GM21390 (cell line): ENCODE measurements around the gene DHRS7B.
"Not testable (repeated sequence)": the region's sequence is repeated elsewhere in the genome, so short reads cannot be mapped to it uniquely, and the experiment has no call there.

Experiments
- ATAC-seq: cut with Tn5 transposase; IDR thresholded peaks from one replicate; pipeline ENCODE4 v1.9.1; 2021; ENCODE audit not compliant: unreplicated experiment

Gene DHRS7B

DNA sequence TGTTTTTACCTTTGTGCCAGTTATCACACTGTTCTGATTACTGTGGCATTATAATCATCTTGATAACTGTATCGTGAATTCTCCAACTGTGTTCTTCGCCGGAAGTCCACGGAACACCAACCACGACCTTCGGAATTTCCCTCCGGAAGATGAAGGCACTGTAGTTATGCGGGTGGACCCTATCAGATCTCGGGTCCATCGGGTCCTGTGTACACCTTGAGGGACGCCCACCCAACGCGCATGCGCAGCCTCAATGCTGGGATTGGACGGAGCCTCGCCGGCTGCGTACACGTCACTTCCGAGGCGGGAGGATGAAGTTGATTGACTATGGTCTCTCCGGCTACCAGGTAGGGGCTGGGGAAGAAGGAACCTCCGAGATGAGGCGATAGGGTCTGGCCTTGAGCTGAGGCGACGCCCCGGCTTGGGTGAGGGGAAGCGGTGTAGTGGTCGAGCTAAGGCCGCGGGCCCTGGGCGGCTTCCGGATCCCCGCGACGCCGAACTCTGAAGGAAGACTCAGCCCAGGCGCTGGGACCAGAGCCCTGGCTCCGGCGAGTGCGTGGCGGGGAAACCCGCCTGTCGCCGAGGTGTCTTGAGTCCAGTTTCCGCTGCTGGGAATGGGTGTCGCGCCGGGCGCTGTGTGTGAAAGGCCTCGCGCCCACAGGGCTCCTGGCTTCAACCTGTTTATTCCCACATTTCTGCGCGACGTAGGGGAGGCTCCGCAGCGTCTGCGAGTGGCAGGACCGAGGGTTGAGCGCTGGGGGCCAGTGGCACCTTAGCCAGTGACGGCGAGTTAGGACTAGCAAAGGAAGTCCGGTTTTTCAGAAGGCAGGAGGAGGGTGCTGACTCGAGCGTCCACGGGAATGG lies at the start of gene DHRS7B:
DHRS7B (plus strand) TSS at position 320 of the 864 bp plus-strand sequence; CDS start at position 328, 8 bp downstream.
- ATAC-seq = peak; percentile 90

DNA sequence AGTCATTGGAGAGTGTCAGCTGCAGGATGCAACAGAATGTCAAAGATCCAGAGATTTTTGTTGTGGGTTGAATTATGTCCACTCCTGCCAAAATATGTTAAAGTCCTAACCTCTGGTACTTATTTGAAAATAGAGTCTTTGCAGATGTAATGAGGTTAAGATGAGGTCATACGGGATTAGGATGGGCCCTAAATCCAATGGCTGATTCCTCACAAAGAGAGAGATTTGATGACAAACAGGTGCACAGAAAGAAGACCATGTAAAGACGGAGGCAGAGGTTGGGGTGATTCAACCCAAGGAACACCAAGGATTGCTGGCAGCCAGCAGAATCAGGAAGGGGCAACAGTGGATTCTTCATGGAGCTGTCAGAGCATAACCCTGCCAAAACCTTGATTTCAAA lies 49.5 kb upstream of the DHRS7B start:
- ATAC-seq = no peak

DNA sequence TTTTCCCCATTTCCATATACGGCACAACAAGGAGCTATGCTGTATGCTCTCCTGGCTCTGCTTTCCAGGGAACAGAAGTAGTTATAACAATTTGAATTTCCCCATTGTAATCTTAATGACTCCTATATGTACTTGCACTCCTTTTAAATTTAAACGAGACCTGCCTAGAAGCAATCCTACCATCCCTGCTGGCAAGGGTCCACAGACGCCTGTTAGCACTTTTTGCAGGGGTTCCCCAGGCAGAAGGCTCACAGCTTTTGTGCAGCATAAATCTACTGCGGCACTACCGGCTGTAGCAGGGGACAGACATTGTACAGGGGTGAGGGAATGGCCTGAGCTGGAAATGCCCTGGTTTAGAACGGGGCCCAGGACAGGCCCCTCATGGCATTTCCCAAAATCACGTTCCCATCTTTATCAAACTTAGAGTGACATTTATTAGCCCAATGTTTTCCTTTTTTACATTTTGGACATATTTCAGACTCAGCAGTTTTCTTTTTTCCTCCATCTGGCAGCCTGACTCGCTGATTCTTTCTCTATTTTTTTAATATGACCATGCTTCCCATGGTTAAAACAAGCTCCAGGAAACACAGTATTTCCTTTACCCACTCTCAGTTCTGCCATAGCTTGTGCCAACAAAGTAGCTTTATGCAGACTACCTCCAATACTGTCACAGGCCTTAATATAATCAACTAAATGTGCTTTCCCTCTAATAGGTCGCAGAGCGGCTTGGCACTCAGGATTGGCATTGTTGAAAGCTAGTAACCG lies 48.6 kb upstream of the DHRS7B start:
- ATAC-seq = no peak

DNA sequence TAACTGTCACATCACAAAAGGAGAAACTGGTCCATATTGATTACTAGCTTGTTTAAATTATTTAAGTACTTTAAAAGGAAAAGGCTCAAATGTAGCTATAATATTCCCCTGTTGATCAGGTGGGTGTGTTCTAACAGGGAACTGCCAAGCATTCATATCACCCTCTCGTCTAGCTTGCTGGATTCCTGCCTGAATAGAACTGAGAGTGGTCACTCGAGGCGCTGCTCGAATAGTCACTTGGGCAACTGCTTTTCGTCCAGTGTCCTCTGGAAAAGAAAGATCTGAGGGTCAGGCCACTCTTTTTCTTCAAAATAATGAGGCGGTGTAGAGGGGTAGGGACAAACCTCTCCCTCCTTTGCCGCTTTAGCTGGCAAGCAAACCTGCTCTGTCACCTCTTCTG lies 47.6 kb upstream of the DHRS7B start:
- no peak for ATAC-seq

DNA sequence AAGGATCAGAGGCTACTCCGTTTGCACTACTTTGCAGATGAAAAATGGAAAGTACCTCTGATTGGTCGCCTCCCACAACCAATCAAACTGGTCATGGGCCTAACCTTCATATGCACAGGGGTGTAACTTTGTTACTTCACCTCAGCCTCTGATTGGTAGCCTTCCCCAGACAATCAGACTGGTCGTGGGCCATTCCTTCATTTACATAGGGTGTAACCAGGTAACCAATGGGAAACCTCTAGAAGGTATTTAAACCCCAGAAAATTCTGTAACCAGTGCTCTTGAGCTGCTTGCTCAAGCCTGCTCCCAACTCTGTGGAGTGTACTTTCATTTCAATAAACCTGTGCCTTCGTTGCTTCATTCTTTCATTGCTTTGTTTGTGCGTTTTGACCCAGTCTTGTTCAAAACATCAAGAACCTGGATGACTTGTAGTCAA lies 44.7 kb upstream of the DHRS7B start:
- ATAC-seq = no peak

GRCh38 chr17:21085280-21085679 lies 41.5 kb upstream of the DHRS7B start:
- not testable (repeated sequence) for ATAC-seq

DNA sequence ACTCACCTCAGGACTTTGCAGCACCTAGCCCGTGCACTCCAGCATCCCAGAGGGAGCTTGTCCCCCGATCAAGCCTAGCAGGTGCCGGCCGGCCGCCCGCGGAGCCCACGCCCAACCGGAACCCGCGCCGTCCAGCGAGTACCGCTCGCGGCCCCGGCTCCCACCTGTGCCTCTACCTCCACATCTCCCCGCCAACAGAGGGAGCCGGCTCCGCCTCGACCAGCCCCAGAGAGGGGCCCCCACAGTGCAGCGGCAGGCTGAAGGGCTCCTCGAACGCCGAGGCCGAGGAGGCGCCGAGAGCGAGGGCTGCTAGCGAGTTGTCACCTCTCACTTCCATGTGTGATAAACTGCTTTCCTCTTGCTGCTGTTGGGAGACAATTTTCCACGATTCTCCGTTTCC lies 41.1 kb upstream of the DHRS7B start:
- no peak for ATAC-seq

DNA sequence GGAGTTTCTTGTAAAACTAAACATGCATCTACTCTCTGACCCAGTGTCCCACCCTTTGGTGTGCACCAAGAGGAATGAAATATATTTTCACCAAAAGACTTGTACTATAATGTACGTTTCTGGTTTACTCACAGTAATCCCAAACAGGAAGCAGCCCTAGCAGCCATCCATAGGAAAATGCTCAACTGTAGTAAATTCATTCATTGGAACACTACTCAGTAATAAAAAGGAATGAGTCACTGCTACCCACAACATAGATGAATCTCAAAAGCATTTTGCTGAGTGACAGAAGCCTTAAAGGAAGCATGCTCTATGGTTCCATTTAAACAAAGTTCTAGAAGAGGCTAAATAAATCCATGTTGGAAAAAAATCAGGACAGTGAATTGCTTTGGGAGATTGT lies 37.6 kb upstream of the DHRS7B start:
- ATAC-seq = no peak

- ATAC-seq = peak; percentile 77
Measured at GRCh38 chr17:21089933-21090901, 36.5 kb upstream of the DHRS7B start.

GRCh38 chr17:21090902-21091618 lies 35.7 kb upstream of the DHRS7B start:
- ATAC-seq = no peak

GRCh38 chr17:21094298-21094704 lies 32.5 kb upstream of the DHRS7B start:
- ATAC-seq = no peak

GRCh38 chr17:21095735-21096134 lies 31.0 kb upstream of the DHRS7B start:
- no peak for ATAC-seq

- ATAC-seq = no peak
Measured at GRCh38 chr17:21096874-21097273, 29.9 kb upstream of the DHRS7B start.

- ATAC-seq = peak; percentile 96
Measured at GRCh38 chr17:21098934-21099689, 27.7 kb upstream of the DHRS7B start.

DNA sequence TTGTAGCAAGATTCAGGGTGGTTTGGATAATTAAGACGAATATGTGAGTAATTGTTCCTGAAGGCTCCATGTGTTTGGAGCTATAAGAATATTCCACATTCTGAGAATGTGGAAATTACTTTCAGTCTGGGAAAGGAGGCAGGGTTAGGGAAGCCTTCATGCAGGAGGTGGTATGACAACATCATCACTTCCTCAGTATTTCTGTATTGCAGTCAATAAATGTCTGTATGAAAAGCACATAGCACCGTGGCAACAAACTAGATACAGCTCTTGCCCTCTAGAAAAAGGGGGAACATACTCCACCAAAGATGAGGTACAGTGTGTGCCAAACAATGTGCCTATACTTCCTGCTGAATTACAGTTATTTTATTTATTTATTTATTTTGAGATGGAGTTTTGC lies 26.1 kb upstream of the DHRS7B start:
- ATAC-seq = no peak

DNA sequence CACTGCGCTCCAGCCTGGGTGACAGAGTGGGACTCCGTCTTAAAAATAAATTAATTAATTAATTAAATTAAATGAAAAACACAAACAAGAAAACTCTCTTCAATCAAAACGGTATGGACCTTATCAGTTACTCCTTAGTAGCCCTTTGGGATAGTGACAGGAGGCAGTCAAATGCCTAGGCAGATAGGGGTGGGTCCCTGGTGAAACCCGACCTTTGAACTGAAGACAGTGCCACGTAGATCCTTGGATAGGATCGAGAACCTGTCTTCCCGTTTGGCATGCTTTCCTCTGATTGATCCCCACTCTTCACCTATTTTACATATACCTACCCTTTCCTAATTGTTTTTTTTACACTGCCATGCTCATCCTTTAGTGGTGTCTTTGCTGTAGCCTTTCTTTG lies 22.2 kb upstream of the DHRS7B start:
- no peak for ATAC-seq

- no peak for ATAC-seq
Measured at GRCh38 chr17:21105064-21105894, 21.5 kb upstream of the DHRS7B start.

DNA sequence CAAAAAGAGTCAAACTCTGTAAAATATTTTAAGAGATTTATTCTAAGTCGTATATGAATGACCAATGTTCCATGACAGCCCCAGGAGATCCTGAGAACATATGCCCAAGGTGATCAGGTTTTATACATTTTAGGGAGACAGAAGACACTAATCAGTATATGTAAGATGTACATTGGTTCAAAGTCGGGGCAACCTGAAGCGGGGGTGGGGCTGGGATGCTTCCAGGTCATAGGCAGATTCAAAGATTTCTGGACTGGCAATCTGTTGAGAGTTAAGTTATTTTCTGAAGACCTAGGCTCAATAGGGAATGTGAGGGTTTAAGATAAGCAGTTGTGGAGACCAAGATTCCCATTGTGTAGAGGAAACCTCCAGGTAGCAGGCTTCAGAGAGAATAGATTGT lies 20.4 kb upstream of the DHRS7B start:
- ATAC-seq = no peak
